A549 (cell line): ENCODE results near the gene GABBR2.

Source experiments
- CTCF ChIP-seq: fragments of >200 bp; sonication (Bioruptor Twin); formaldehyde crosslinking; IDR thresholded peaks from 3 replicates; pipeline ENCODE4 v1.5.1; 2016
- POLR2A ChIP-seq: IDR thresholded peaks from 2 replicates; pipeline ENCODE4 v1.6.1; 2012; ENCODE audit warnings: mild to moderate bottlenecking, low read length
- RCOR1 ChIP-seq: fragments of 150-350 bp; IDR thresholded peaks from 2 replicates; pipeline ENCODE4 v1.6.1; 2014; ENCODE audit warnings: antibody characterized with exemption, low read length, low read depth
- SMC3 ChIP-seq: fragments of >200 bp; sonication (Bioruptor Twin); formaldehyde crosslinking; IDR thresholded peaks from 3 replicates; pipeline ENCODE4 v1.6.1; 2018; ENCODE audit warnings: inconsistent platforms
- SREBF2 ChIP-seq: fragments of 450-650 bp; IDR thresholded peaks from 2 replicates; pipeline ENCODE4 v1.6.1; 2014; ENCODE audit warnings: mild to moderate bottlenecking, moderate library complexity
- TF ChIP-seq, protein P1 (sequence below): fragments of 450-650 bp; IDR thresholded peaks from 2 replicates; pipeline ENCODE4 v1.6.1; 2014; ENCODE audit warnings: antibody characterized with exemption
- TF ChIP-seq, protein P2 (sequence below): IDR thresholded peaks from 2 replicates; pipeline ENCODE4 v1.6.1; 2012

DNA sequence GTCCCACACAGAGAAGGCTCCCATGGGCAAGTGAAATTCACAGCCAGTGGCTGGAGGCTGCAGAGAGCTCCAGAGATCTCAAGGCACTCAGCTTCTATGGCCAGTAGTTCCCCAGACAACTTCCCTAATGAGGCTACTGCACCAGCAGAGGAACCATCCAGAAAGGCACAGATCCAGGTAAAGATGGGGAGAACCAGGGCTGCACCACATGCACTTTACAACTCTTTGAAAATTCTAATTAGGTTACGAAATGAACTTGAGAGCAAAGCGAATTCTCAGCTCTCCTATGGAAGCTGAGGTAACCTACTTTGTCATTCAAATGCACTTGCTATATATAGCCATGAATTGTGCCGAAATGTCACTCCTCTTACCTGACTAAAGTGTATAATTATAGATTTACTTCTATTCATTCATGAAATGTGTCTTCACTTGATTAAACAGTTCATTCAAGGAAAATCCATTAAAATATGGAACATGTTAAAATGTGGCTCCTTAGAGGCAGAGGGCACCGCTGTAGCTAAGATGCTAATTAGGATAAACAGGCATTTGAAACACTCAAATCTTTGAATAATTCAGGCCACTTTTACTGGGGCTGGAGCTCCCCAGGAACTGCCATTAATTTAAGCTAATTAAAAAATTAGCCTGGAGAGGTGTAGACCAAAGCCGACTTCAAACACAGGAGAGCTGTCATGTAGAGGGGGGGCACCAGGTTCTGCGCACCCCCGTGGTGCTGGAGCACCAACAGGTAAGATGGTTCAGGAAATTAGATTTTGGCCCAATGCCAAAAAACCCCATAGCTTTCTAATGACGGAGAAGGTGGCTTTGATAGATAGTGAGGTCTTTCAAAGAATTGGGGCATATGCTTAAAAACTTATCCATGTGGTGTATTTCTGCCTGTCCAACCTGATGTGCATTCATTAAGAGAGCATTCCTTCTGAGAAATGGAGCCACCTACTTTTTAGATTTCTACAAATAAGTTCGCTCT, 204.1 kb downstream of the GABBR2 start:
- TF ChIP-seq CTCF (no peak), RCOR1 (no peak), SREBF2 (no peak), POLR2A (no peak), SMC3 (no peak)
- TF ChIP-seq, protein P1, sequence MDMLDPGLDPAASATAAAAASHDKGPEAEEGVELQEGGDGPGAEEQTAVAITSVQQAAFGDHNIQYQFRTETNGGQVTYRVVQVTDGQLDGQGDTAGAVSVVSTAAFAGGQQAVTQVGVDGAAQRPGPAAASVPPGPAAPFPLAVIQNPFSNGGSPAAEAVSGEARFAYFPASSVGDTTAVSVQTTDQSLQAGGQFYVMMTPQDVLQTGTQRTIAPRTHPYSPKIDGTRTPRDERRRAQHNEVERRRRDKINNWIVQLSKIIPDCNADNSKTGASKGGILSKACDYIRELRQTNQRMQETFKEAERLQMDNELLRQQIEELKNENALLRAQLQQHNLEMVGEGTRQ: no peak
- TF ChIP-seq, protein P2, sequence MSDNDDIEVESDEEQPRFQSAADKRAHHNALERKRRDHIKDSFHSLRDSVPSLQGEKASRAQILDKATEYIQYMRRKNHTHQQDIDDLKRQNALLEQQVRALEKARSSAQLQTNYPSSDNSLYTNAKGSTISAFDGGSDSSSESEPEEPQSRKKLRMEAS: no peak
